HG02884 (cell line): ENCODE data around the gene SAMD11.
"Not testable (repeated sequence)": the region's sequence is repeated elsewhere in the genome, so short reads cannot be mapped to it uniquely, and the experiment has no call there.

Experiments used
- ATAC-seq: cut with Tn5 transposase; IDR thresholded peaks from one replicate; pipeline ENCODE4 v1.9.1; 2021; ENCODE audit warnings: mild to moderate bottlenecking, moderate library complexity; ENCODE audit not compliant: unreplicated experiment

Gene SAMD11

DNA sequence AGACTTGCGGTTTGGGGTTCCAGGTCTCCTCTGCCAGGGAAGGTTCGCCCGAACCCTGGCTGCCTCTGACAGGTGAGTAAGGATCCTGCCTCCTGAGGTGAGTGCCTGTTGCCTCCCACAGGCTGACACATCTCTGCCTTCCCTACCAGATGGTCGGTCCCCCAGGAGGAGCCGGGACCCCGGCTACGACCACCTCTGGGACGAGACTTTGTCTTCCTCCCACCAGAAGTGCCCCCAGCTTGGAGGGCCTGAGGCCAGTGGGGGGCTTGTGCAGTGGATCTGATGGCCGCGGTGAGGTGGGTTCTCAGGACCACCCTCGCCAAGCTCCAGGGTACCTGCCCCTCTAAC lies 50.5 kb downstream of the SAMD11 start:
- ATAC-seq, result no peak

DNA sequence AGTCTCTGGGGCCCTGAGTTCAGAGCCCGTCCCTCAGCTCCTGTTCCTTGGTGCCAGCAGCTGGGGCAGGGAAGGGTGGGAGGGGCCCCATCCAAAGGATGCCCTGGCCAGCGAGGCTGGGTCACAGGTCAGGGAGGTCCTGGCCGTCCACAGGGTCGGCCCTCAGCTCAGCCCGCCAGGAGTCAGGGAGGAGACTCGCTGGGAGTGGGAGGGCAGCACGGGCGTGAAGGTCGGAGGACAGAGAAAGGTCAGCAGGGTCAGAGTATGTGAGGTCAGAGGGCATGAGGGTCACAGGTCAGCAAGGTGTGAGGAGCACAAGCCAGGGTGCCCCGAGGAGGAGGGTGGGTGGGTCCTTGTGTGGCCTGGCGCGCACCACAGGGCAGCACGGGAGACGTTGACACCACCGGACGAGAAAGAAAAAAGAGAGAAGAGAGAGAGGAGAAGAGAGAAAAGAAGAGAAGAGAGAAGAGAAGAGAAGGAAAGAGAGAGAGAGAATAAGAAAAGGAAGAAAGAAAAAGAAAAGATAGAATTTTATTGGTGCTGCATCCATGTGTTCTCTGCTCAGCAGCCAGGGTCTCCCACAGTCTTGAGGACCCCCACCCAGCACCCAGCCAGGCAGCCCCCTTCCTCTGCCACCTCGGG lies 51.1 kb downstream of the SAMD11 start:
- no peak for ATAC-seq

DNA sequence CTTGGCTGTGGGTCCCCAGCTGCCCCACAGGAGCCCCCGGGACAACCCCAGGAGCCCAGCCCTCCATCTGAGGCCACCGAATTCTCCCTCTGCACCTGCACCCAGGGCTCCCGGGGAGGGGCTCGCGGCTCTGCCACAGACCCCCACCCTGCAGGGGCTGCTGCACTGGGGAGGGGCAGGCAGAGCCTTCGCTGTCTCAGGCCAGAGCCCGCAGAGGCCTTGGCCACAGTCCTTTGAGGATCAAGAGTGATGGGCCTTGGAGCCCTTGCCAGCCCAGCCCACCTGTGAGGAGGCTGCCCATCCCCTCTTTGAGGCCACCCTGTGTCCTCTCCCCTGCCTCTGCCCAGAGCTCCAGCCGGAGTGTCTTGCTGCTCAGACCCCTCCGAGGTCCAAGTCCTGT lies 51.6 kb downstream of the SAMD11 start:
- ATAC-seq, result no peak

DNA sequence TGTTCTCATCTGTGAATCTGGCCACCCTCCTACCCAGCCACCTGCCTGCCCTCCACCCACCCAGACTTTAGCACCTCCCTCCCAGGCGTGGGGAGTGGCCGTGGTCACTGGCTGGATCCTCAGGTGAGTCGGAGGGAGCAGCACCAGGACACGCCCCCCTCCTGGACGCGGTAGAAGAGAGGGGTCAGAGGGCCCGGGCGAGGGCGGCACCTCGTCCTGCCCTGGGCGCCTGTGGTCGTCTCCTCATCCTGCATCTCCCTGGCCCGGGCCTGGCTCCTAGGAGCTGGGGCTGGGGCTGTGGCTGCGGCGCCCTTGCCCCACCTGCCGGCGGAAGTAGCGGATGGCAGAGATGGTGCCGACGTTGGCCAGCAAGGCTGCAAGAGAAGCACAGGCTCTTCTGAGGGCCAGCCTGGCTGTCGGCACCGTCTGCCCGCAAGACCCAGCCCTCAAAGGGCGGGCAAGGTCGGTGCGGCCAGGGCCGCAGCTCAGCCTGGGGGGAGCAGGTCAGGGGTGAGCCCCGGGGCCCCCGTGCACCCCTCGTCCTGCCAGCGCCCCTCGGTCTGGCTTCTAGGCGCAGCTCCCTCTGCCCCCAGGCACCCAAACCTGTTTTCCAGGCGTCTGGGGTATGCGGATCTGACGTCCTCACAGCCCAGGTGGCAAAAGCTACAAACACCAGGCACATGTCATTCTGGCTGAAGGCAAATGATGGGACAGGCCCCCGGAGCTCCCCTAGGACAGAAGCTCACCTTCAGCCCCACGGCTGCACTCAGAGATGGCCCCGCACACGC lies 52.4 kb downstream of the SAMD11 start:
- ATAC-seq, result no peak

DNA sequence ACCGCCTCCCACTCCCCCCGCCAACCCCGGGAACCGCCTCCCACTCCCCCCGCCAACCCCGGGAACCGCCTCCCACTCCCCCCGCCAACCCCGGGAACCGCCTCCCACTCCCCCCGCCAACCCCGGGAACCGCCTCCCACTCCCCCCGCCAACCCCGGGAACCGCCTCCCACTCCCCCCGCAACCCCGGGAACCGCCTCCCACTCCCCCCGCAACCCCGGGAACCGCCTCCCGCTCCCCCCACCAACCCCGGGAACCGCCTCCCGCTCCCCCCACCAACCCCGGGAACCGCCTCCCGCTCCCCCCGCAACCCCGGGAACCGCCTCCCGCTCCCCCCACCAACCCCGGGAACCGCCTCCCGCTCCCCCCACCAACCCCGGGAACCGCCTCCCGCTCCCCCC lies 53.1 kb downstream of the SAMD11 start:
- ATAC-seq, result not testable (repeated sequence)

DNA sequence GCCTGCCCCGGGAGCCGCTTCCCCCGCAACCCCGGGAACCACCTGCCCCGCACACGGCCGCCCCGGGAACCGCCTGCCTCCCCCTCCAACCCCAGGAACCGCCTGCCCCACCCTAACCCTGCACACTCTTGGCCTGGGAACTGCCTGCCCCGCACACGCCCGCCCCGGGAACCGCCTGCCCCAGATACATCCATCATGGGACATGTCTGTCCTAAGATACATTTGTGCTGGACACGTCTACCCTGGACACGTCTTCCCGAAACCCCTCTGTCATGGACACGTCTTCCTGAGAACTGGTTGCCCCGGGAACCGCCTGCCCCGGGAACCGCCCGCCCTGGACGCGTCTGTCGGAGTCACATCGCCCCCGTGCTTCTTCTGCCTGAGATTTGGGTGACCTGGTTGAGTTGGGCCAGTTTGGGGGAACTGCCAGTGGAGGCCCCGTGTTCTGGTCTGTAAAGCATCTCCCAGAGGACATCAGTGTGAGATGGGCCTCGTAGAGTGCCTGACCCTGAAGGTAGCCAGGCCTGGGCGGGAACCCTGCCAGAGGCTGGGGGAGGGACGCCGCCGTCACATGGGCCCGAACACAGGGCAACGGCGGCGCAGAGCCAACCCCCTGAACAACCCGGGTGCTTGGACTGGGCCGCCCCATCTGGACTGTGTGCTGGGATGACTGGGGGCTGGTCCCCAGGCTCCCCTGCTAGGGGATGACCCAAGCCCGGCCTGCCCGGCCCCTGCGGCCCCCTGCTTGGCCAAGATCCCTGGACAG lies 54.5 kb downstream of the SAMD11 start:
- no peak for ATAC-seq

DNA sequence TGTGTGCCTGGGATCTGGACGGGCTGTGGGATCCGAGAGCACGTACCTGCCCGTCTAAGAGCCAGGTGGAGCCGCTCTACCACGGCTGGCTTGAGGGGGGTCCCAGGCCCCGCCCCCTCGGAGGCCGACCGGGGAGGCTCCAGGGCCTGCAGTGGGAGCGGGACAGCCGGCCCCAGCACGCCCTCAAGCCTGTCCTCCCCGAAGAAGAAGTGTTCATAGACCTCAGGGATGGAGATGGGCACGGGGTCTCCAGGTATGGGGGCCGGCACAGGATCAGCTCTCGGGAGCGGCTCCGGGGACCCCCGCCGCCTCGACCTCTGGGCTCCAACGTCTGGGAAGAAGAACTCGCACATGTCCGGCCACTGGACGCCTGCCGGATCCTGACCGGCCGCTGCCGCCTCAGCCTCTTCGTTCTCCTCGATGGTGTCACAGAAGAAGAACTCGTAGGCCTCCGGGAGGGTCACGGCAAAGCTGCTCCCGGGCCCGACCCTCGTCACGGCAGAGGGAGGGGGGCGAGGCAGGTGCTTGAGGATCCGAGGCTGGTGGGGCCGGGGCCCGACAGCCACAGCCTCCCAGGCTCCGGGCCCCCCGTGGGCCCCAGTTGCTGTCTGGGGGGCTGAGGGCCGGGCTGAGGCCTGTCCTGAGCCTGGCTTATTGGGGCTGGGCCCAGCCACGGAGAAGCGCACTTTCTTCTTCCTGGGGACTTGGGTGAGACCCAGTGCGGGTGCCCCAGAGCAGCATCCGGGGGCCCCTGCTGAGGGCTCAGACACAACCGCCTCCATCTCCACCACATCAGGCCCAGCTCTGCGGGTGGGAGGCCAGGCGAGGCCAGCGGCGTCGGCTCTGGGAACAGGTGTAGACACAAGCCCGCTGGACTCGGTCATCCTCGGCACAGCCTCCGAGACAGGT lies 55.4 kb downstream of the SAMD11 start:
- ATAC-seq, result no peak

DNA sequence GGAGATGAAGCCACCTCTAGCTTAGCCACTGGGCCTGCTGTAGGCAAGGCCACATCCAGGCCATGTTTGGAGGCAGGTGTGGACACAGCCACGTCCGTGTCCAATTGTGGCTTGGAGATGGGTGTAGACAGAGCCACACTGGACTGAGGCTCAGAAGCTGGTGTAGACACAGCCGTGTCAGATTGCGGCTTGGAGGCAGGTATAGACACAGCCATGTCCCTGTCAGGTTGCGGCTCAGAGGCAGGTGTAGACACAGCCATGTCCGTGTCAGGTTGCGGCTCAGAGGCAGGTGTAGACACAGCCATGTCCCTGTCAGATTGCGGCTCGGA lies 56.0 kb downstream of the SAMD11 start:
- ATAC-seq, result no peak

DNA sequence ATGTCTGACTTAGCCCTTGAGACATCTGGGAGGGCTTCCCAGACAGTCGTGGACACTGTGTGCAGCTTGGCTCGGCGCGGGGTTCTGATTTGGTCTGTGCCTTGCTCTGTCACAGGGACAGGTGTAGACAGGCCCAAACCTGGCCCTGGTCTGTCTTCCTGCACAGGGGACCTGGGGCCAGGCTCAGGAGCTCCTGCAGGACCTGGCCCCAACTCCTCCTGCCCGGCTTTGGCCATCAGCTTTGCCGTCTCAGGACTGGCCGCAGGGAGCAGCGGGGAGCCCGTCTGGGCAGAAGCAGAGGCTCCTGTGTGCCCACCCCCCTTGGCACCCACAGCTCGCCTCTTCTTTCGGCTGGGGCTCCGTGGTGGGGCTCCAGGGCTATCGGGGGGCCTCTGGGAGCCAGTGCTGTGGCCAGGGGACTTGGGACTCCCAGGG lies 56.4 kb downstream of the SAMD11 start:
- ATAC-seq, result no peak

DNA sequence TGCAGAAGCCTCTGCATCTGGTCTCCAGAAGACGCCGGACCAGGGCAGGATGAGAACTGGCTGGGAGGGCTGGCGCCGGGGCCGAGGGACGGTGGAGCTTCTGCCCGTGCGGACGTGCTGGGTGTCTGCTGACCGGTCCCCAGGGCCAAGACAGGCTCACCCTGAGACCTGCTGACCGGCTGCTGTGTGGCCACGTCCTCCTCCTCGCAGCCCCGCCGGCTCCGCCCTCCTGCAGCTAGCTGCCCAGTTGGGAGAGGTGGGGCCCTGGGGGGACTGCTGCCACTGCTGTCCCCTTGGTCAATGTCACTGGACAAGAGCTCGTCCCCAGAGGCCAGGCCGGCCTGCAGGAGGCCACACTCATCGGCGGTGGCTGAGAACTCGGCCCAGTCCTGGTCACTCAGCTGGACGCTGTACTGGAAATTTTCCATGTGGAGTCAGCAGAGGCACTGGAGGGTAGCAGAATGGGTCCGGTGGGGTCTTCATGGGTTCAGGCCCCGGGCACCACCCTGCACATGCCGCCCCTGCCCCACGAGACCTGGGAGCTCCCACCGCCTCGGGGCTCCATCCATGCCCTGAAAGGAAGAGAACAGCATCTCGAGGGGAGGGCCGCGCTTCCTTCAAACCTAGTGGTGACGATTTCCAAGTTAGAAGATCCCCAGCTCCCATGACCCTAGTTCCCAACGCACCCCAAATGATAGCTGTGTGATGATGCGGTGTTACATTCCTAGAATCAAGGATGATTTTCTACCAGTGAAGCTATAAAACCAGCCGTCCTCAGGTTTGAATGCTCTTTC lies 57.1 kb downstream of the SAMD11 start:
- ATAC-seq, result no peak

DNA sequence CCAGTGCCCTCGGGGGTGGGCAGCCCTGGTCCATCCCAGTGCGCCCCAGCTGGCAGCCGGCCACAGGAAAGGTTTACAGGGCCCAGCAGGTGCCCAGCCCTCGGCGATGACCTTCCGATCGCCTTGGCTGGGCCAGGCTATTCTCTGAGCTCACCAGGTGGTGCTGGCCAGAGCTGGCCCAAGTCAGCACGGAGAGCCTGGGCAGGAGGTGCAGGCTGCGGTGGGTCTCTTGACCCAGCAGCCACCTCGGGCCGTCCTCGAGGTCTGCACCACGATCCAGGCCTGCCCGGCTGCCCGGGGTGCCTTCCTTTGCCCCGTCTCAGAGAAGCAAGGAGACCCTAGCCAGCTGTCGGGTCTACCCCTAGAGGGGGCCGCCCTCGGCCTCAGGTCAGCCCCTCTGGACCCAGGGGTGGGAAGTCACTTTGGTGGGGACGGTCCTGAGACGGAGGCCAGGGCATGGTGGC lies 57.8 kb downstream of the SAMD11 start:
- no peak for ATAC-seq

DNA sequence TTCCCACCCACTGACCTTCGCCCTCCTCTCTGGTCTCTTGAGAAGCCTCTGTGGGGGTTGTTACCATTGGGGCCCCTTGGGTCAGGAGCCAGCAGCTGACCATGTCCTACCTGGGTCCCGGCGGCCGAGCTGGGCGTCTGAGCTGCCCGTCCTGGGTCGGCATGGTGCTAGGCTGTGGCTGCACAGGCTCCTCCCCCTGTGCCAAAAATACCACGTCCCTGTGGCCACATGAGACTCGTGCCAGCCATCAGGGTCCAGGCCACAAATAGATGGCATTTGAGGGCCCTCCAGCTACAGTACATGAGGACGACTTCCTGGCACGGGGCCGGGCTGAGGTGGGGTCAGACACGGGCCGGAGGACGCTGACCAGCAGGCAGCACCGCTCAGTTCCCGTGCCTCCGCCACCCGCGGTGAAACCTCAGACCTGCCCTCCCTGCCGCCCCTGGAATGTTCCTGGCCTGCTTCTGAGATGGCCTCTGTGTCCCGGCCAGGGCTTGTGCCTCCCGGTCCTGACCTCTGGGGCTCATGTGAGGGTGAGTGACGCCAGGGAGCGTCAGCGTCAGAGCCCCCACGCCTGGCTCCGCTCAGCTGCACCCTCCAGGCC lies 58.3 kb downstream of the SAMD11 start, which contains the start of gene PERM1:
Gene PERM1 (minus strand): TSS at position 139 of the 604 bp plus-strand sequence. CDS start 1,064 bp downstream, outside the sequence.
- no peak for ATAC-seq

DNA sequence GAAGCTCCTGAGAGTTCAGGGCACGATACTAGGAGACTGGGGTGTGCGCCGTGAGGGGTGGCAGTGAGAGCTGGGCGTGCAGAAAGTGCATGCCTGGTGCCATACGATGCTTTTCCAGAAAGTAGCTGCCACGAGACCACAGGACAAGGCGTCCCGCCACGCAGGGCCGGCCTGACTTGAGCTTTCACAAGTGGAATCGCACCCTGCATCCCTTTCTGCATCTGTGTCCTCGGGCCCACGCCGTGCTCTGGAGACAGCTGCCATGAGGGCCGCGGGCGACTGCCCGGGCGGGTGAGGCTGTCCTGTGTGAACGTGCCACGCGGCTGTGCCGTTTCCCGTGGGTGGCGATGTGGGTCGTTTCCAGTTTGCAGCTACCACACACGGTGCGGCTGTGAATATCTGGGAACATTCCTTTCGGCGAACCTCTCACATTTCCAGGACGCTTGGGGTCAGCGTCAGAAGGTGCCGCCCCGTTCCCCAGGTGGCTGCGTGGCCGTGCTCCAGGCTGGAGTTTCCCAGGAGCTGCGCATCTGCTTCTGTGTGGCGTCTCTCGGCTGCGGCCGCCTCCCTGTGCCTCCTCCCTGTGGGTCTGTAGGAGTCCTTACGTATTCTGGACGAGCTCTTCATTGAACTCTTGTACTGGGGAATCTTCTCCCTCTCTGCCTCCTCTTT lies 59.2 kb downstream of the SAMD11 start:
- no peak for ATAC-seq

DNA sequence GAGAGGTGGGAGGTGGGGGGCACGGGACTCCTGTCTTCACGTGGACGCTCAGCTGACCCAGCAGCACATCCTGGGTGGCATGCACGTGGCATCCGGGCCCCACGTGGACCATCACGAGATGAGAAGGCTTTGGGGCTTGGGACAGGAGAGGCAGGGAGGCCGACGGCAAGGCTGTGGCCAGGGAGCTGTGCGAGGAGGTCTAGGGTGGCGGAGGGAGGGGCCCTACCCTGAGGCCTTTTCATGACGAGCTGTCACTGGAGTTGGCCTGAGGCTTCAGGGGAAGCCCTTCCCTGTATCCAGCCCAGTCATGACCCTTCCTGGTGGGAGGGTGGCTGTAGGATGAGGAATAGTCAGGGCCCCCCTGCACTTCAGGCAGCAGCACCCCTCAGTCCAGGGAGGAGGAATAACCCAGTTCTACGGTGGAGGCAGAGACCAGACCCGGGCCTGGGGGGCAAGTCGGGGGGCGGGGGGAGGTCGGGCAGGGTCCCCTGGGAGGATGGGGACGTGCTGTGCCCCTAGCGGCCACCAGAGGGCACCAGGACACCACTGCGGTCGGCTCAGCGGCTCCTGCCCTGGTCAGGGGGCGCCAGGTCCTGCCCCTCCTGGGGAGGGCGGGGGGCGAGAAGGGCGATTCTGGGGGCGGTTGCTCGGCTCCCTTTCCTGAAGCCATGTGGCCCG lies 60.2 kb downstream of the SAMD11 start:
- no peak for ATAC-seq

DNA sequence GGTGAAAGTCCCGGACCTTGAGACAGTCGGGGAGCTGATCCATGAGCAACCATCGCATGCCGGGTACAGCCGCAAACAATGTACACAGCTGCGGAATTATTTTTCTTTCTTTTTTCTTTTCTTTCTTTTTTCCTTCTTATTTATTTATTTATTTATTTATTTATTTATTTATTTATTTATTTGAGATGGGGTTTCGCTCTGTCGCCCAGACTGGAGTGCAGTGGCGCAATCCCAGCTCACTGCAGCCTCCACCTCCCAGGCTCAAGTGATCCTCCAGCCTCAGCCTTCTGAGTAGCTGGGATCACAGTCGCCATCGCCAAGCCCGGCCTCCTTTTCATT lies 60.7 kb downstream of the SAMD11 start:
- no peak for ATAC-seq

DNA sequence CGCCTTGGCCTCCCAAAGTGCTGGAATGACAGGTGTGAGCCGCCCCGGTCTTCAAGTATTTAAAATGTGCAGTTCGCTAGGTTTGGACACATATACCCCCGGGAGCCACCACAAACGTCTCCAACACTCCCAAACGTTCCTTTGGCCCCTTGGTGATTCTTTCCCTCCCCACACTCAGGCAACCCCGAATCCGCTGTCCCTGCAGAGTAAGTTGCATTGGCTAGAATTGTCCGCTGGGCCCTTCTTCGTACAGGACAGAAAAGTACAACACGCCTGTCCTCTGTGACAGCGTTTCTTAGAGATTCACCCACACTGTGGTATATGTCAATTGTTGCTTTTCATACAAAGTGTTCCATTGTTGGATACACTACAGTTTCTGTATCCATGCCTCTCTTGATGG lies 61.4 kb downstream of the SAMD11 start:
- ATAC-seq, result no peak

DNA sequence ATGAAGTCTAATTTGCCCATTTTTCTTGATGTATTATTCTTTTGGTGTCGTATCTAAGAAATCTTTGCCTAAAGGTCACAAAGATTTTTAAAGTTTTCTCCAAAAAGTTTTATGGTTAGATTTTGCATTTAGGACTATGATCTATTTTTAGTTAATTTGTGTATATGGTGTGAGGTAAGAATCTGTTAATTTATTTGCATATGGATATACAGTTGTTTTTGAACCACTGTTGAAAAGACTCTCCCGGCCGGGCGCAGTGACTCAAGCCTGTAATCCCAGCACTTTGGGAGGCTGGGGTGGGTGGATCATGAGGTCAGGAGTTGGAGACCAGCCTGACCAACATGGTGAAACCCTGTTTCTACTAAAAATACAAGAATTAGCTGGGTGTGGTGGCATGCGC lies 64.3 kb downstream of the SAMD11 start:
- ATAC-seq, result not testable (repeated sequence)

DNA sequence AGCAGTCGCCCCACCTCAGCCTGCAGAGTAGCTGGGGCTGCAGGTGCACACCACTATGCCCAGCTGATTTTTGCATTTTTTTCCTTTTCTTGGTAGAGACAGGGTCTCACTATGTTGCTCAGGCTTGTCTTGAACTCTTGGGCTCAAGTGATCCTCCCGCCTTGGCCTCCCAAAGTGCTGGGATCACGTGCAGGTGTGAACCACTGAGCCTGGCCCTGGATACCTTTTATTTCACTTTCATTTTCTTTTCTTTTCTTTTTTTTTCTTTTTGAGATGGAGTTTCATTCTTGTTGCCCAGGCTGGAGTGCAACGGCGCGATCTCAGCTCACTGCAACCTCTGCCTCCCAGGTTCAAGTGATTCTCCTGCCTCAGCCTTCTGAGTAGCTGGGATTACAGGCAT lies 67.6 kb downstream of the SAMD11 start:
- not testable (repeated sequence) for ATAC-seq

DNA sequence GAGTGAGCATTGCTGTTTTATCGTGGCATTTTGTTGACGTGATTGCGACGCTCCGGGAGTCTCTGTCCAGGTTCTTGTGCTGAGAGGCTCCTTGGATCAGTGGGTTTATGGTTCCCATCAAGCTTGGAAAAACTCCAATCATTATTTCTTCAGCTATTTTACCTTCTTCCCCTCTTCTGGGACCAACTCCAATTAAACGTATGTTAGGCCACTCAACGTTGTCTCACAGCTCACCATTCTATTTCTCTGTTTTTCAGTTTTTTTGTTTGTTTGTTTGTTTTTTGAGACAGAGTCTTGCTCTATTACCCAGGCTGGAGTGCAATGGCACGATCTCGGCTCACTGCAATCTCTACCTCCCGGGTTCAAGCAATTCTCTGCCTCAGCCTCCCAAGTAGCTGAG lies 68.2 kb downstream of the SAMD11 start:
- no peak for ATAC-seq
